ENCODE results near the gene CADM4. TPM values are rescaled to one million over a fixed set of nuclear protein-coding genes. Genes with fewer than 3 reads are reported as not detected.

The CADM4 gene
- total and polyA plus RNA-seq, 2 donors (not counting 1 experiment from before 2014, with no cell fraction given) = 0.21 to 0.42 TPM

DNA sequence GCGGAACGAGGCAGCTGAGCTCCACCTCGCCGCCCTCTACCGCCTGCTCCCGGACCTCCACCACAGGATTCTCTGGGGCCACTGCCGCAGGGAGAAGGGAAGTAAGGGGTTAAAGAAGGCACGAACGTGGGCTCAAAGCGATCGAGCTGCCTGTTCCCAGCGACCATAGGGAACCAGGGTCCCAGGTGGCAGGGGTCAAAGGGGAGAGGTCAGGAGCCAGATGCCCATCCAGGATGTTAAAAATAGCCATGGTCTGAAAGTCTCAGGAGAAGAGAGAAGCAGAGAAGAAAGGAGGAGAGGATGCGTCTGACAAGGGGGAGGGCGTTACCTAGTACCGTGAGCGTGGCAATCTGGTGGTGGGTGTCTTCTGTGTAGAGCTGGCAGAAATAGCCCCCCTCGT lies 12.8 kb downstream of the CADM4 start:
- H4K20me1 ChIP-seq (ENCODE audit: control insufficient read depth, insufficient read depth, low read length, poor library complexity, severe bottlenecking) = peaks cover 8% of the 10 kb centered on the region
- no peak overlapping the region for H3K4me2 ChIP-seq (replicated peaks; ENCODE audit: low read depth, low read length, poor library complexity, severe bottlenecking)
- peaks cover 16% of the 10 kb centered on the region for H3K27me3 Mint-ChIP-seq
- no peak overlapping the region for H3K4me3 Mint-ChIP-seq
- no peak overlapping the region for H3K27ac ChIP-seq (ENCODE audit: low read length in 2 of 2)
- H3K27ac Mint-ChIP-seq = no peak overlapping the region
- POLR2A ChIA-PET = no interaction called here
- CTCF ChIA-PET = interaction anchor here (1.1 to 3.4 kb wide), 3 partner anchors 32 to 108 kb away, joined by 3 to 12 read pairs (median 11); no protein-coding TSS in a partner anchor
- H2AFZ ChIP-seq (ENCODE audit: insufficient read depth, low read depth, low read length, poor library complexity, severe bottlenecking) = no peak overlapping the region
- H3K9me3 ChIP-seq (ENCODE audit: control extremely low read depth in 1 of 3, control insufficient read depth in 2 of 3, insufficient read depth in 1 of 3, low read length in 2 of 3) = peaks cover 0 to 24% (median 0%) of the 10 kb centered on the region in 3 donors
- no peaks in the 10 kb centered on the region for H3K79me2 ChIP-seq (ENCODE audit: control insufficient read depth, insufficient read depth, low read length)
- peaks cover 7% of the 10 kb centered on the region for H3K4me1 Mint-ChIP-seq
- peaks cover 6 to 7% of the 10 kb centered on the region in 2 donors for H3K4me1 ChIP-seq (ENCODE audit: control insufficient read depth in 2 of 2, insufficient read depth in 2 of 2, low read length in 2 of 2)
- H3K4me3 ChIP-seq (ENCODE audit: control extremely low read depth in 1 of 5, extremely low read depth in 1 of 5, insufficient read depth in 1 of 5, low read depth in 2 of 5, low read length in 4 of 5) = no peak overlapping the region
- intact Hi-C loops (cut with micrococcal nuclease) = no loop called here
- no peaks in the 10 kb centered on the region for H3K9me3 Mint-ChIP-seq (ENCODE audit: insufficient read depth)
- DNase-seq = no peak
- TF ChIP-seq, protein P1, sequence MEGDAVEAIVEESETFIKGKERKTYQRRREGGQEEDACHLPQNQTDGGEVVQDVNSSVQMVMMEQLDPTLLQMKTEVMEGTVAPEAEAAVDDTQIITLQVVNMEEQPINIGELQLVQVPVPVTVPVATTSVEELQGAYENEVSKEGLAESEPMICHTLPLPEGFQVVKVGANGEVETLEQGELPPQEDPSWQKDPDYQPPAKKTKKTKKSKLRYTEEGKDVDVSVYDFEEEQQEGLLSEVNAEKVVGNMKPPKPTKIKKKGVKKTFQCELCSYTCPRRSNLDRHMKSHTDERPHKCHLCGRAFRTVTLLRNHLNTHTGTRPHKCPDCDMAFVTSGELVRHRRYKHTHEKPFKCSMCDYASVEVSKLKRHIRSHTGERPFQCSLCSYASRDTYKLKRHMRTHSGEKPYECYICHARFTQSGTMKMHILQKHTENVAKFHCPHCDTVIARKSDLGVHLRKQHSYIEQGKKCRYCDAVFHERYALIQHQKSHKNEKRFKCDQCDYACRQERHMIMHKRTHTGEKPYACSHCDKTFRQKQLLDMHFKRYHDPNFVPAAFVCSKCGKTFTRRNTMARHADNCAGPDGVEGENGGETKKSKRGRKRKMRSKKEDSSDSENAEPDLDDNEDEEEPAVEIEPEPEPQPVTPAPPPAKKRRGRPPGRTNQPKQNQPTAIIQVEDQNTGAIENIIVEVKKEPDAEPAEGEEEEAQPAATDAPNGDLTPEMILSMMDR (IDR thresholded peaks at IDR 0.05) = no peak
- TF ChIP-seq EZH2 (IDR thresholded peaks at IDR 0.05; ENCODE audit: borderline replicate concordance, insufficient read depth, low read depth, low read length, poor library complexity, severe bottlenecking) = no peak
- 57% methylated on average over 17 of the region's 17 CpGs for WGBS (ENCODE audit: insufficient coverage)
- no peaks in the 10 kb centered on the region for H3K36me3 ChIP-seq (replicated peaks in 1 of 2; ENCODE audit: control extremely low read depth in 1 of 2, control insufficient read depth in 1 of 2, extremely low read depth in 1 of 2, insufficient read depth in 2 of 2, low read length in 1 of 2)
- peaks cover 0 to 14% (median 7%) of the 10 kb centered on the region in 4 experiments for H3K27me3 ChIP-seq (replicated peaks in 1 of 4; ENCODE audit: control extremely low read depth in 1 of 4, control insufficient read depth in 3 of 4, insufficient read depth in 4 of 4, low read length in 3 of 4)
- H3K9ac ChIP-seq (ENCODE audit: low read length) = no peak overlapping the region
- ATAC-seq (ENCODE audit: low read depth) = no peak

DNA sequence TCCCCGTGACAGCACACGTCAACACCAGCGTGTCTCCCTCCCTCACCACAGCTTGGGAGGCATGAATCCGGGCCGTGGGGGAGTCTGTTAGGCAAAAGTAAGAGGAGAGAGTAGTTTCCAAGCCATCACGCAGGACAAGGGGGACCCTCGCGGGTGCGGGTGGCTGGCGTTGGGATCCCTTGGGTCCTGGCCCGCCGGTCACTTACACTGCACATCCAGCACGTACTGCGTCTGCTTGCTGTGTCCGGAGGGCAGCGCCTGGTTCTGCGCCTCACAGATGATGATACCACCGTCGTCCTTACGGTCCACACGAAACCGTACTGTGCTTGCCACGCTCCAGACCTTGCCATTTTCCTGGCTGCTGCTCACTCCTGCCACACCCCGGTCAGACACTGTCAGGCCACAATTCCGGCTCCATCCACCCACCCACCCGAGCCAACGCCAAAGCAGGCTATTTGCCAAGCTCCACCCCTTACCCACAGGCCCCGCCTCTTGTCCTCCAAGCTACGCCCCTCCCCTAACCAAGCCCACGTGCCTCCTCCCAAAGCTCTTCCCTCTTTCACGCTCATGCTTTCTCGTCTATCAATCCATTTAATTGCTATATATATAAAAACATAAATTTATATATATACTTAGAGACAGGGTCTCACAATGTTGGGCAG lies 13.6 kb downstream of the CADM4 start:
- Histone ChIP-seq H3K27ac (ENCODE audit: low read length in 2 of 2) (no peak overlapping the region), H3K79me2 (ENCODE audit: control insufficient read depth, insufficient read depth, low read length) (no peaks in the 10 kb centered on the region), H3K4me1 (ENCODE audit: control insufficient read depth in 2 of 2, insufficient read depth in 2 of 2, low read length in 2 of 2) (peaks cover 6 to 7% of the 10 kb centered on the region in 2 donors), H2AFZ (ENCODE audit: insufficient read depth, low read depth, low read length, poor library complexity, severe bottlenecking) (no peak overlapping the region), H3K36me3 (replicated peaks in 1 of 2; ENCODE audit: control extremely low read depth in 1 of 2, control insufficient read depth in 1 of 2, extremely low read depth in 1 of 2, insufficient read depth in 2 of 2, low read length in 1 of 2) (no peaks in the 10 kb centered on the region), H3K27me3 (replicated peaks in 1 of 4; ENCODE audit: control extremely low read depth in 1 of 4, control insufficient read depth in 3 of 4, insufficient read depth in 4 of 4, low read length in 3 of 4) (peaks cover 0 to 14% (median 7%) of the 10 kb centered on the region in 4 experiments), H4K20me1 (ENCODE audit: control insufficient read depth, insufficient read depth, low read length, poor library complexity, severe bottlenecking) (peaks cover 8% of the 10 kb centered on the region), H3K4me3 (ENCODE audit: control extremely low read depth in 1 of 5, extremely low read depth in 1 of 5, insufficient read depth in 1 of 5, low read depth in 2 of 5, low read length in 4 of 5) (no peak overlapping the region), H3K9ac (ENCODE audit: low read length) (no peak overlapping the region), H3K9me3 (ENCODE audit: control extremely low read depth in 1 of 3, control insufficient read depth in 2 of 3, insufficient read depth in 1 of 3, low read length in 2 of 3) (peaks cover 0 to 24% (median 0%) of the 10 kb centered on the region in 3 donors), H3K4me2 (replicated peaks; ENCODE audit: low read depth, low read length, poor library complexity, severe bottlenecking) (no peak overlapping the region)
- ATAC-seq (ENCODE audit: low read depth) (peak; percentile 6), DNase-seq (no peak)
- WGBS (ENCODE audit: insufficient coverage) = 73% methylated on average over 24 of the region's 32 CpGs
- H3K27me3 Mint-ChIP-seq = peaks cover 15% of the 10 kb centered on the region
- intact Hi-C loops (cut with micrococcal nuclease) = no loop called here
- peaks cover 9% of the 10 kb centered on the region for H3K4me1 Mint-ChIP-seq
- H3K4me3 Mint-ChIP-seq = no peak overlapping the region
- no peak overlapping the region for H3K27ac Mint-ChIP-seq
- TF ChIP-seq, protein P1 (IDR thresholded peaks at IDR 0.05) = no peak
- TF ChIP-seq EZH2 (IDR thresholded peaks at IDR 0.05; ENCODE audit: borderline replicate concordance, insufficient read depth, low read depth, low read length, poor library complexity, severe bottlenecking) = no peak
- CTCF ChIA-PET = interaction anchor here (1.1 to 3.4 kb wide), 3 partner anchors 31 to 107 kb away, joined by 3 to 12 read pairs (median 11); no protein-coding TSS in a partner anchor
- H3K9me3 Mint-ChIP-seq (ENCODE audit: insufficient read depth) = no peaks in the 10 kb centered on the region
- POLR2A ChIA-PET = interaction anchor here (1.1 kb wide), 1 partner anchor 30 kb away, joined by 3 read pairs; the partner anchor contains the start of genes IRGQ and ZNF576
